Measurements from ENCODE around the gene ATP11C. TPM values are rescaled to one million over a fixed set of nuclear protein-coding genes. Genes with fewer than 3 reads are reported as not detected.

ATP11C gene
- polyA plus RNA-seq, 2 of the 4 experiments (the other 2 are of a cell fraction), result 16.4 to 34.3 TPM

GRCh38 chrX:139875841-139876240 lies 57.0 kb downstream of the ATP11C start:
- Histone ChIP-seq H3K4me1 (peaks cover 10% of the 10 kb centered on the region), H3K9me3 (no peaks in the 10 kb centered on the region), H3K4me2 (no peak overlapping the region), H3K27ac (no peak overlapping the region), H3K4me3 (no peak overlapping the region)
- ChIA-PET CTCF (no interaction called here), POLR2A (no interaction called here)
- no peak for FAIRE-seq
- no peak for ATAC-seq
- no peak for DNase-seq (ENCODE audit: low read depth in 1 of 2, low spot score in 1 of 2)
- TF ChIP-seq BCL3 (IDR thresholded peaks at IDR 0.05) (no peak), HOXA7 (CRISPR knock-in tag; IDR thresholded peaks at IDR 0.05) (no peak), ZNF302 (CRISPR knock-in tag; IDR thresholded peaks at IDR 0.05) (no peak), ZFP36 (IDR thresholded peaks at IDR 0.05; ENCODE audit: borderline replicate concordance, partially characterized antibody) (no peak), POLR2A (IDR thresholded peaks at IDR 0.05; ENCODE audit: low read length) (no peak), TFCP2L1 (CRISPR knock-in tag; IDR thresholded peaks at IDR 0.05) (no peak), E2F6 (IDR thresholded peaks at IDR 0.05; ENCODE audit: borderline replicate concordance, low read depth) (no peak)
- WGBS (ENCODE audit: missing lambda C conversion rate), result 50% methylated on average over 2 of the region's 2 CpGs

- H3K4me2 ChIP-seq, result no peak overlapping the region
- CTCF ChIA-PET, result no interaction called here
- DNase-seq (ENCODE audit: low read depth in 1 of 2, low spot score in 1 of 2), result no peak
- no peak for ATAC-seq
- no peak overlapping the region for H3K4me3 ChIP-seq
- no peak overlapping the region for H3K27ac ChIP-seq
- 100% methylated on average over 1 of the region's 1 CpG for WGBS (ENCODE audit: missing lambda C conversion rate)
- no peaks in the 10 kb centered on the region for H3K4me1 ChIP-seq
- POLR2A ChIA-PET, result no interaction called here
- no peak for FAIRE-seq
- TF ChIP-seq HDAC2 (IDR thresholded peaks at IDR 0.05) (no peak), CEBPB (IDR thresholded peaks at IDR 0.05) (no peak), GATA3 (IDR thresholded peaks at IDR 0.05; ENCODE audit: borderline replicate concordance) (no peak), ESRRA (IDR thresholded peaks at IDR 0.05; ENCODE audit: borderline replicate concordance, low read length) (no peak), ZSCAN20 (CRISPR knock-in tag; IDR thresholded peaks at IDR 0.05) (no peak), ZFP36 (IDR thresholded peaks at IDR 0.05; ENCODE audit: borderline replicate concordance, partially characterized antibody) (no peak), SMC3 (IDR thresholded peaks at IDR 0.05) (no peak), TFCP2L1 (CRISPR knock-in tag; IDR thresholded peaks at IDR 0.05) (no peak), FOSB (CRISPR knock-in tag; IDR thresholded peaks at IDR 0.05) (no peak), FOXS1 (CRISPR knock-in tag; IDR thresholded peaks at IDR 0.05) (no peak), CBX2 (IDR thresholded peaks at IDR 0.05; ENCODE audit: borderline replicate concordance, low read depth) (no peak), EP300 (IDR thresholded peaks at IDR 0.05) (no peak), HES2 (IDR thresholded peaks at IDR 0.05) (no peak), ZC3H11A (IDR thresholded peaks at IDR 0.05) (no peak), MAX (IDR thresholded peaks at IDR 0.05) (no peak), EHF (CRISPR knock-in tag; IDR thresholded peaks at IDR 0.05) (no peak), ZNF302 (CRISPR knock-in tag; IDR thresholded peaks at IDR 0.05) (no peak)
- H3K9me3 ChIP-seq, result no peaks in the 10 kb centered on the region
These were observed 63.1 kb downstream of the ATP11C start for GRCh38 chrX:139869796-139870195.

GRCh38 chrX:139864640-139865039 lies 68.2 kb downstream of the ATP11C start:
- FAIRE-seq, result no peak
- H3K4me1 ChIP-seq, result no peaks in the 10 kb centered on the region
- 92% methylated on average over 3 of the region's 3 CpGs for WGBS (ENCODE audit: missing lambda C conversion rate)
- no peak overlapping the region for H3K27ac ChIP-seq
- no peak overlapping the region for H3K4me3 ChIP-seq
- CTCF ChIA-PET, result no interaction called here
- DNase-seq (ENCODE audit: low read depth in 1 of 2, low spot score in 1 of 2), result no peak
- POLR2A ChIA-PET, result no interaction called here
- no peak for TF ChIP-seq RCOR1 (IDR thresholded peaks at IDR 0.05; ENCODE audit: low read depth, low read length)
- TF ChIP-seq CBX8 (IDR thresholded peaks at IDR 0.05), result no peak
- TF ChIP-seq BHLHE40 (IDR thresholded peaks at IDR 0.05; ENCODE audit: low read depth, low read length), result no peak
- TF ChIP-seq E2F6 (IDR thresholded peaks at IDR 0.05; ENCODE audit: borderline replicate concordance, low read depth), result no peak
- no peak for TF ChIP-seq HES2 (IDR thresholded peaks at IDR 0.05)
- no peak for TF ChIP-seq RFX5 (IDR thresholded peaks at IDR 0.05)
- no peak for TF ChIP-seq RARB (CRISPR knock-in tag; IDR thresholded peaks at IDR 0.05)
- TF ChIP-seq GATA3 (IDR thresholded peaks at IDR 0.05; ENCODE audit: borderline replicate concordance), result no peak
- no peak for TF ChIP-seq NPAS2 (CRISPR knock-in tag; IDR thresholded peaks at IDR 0.05; ENCODE audit: borderline replicate concordance)
- no peak for TF ChIP-seq CBX2 (IDR thresholded peaks at IDR 0.05; ENCODE audit: borderline replicate concordance, low read depth)
- TF ChIP-seq MYC (IDR thresholded peaks at IDR 0.05; ENCODE audit: borderline replicate concordance, low read length), result no peak
- no peak for TF ChIP-seq CEBPB (IDR thresholded peaks at IDR 0.05)
- no peak for TF ChIP-seq ELK1 (IDR thresholded peaks at IDR 0.05; ENCODE audit: low read depth, low read length)
- no peaks in the 10 kb centered on the region for H3K9me3 ChIP-seq
- no peak for ATAC-seq
- H3K4me2 ChIP-seq, result no peak overlapping the region
